Measurements from ENCODE around the gene ZNF8. TPM values are rescaled to one million over a fixed set of nuclear protein-coding genes. Genes with fewer than 3 reads are reported as not detected.

The ZNF8 gene
- polyA plus RNA-seq, 12 donors: 4.0 to 7.0 (median 5.6) TPM; not detected in 1

- DNase-seq: peak; percentile 45
These were observed 5.4 kb downstream of the ZNF8 start for GRCh38 chr19:58284199-58284598.

DNA sequence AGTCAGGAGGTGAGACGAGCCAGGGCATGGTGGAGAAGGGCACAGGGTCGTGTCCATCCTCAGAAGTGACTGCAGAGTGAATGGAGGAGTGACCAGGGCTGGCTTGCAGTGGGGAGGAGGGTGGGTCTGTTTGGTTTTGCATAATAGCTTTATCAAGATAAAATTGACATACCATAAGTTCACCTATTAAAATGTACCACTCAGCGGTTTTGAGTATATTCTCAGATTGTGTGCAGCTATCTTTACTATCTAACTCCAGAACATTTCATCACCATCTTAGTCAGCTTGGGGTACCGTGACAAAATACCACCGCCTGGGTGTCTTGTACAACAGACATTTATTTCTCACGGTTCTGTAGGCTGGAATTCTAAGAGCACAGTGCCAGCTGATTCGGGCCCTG lies 13.2 kb downstream of the ZNF8 start:
- no peak for DNase-seq

- no peak for DNase-seq
These were observed 16.1 kb downstream of the ZNF8 start for GRCh38 chr19:58294743-58295374.

DNA sequence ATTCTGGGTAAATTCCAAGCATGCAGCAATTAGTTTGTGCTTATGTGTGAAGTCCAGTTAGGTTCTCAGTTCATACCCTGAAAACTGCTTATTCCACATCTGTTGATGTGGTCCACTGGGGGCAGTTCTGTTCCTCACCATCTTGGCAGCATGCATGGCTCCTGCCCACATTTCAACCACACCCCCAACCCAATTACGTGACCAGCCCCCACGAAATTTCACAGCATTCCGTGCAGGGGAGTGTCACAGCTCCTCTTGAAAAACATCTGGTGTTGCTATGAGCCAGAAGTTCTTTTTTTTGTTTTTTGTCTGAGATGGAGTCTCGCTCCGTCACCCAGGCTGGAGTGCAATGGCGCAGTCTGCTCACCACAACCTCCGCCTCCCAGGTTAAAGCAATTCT lies 17.3 kb downstream of the ZNF8 start:
- no peak for DNase-seq

DNA sequence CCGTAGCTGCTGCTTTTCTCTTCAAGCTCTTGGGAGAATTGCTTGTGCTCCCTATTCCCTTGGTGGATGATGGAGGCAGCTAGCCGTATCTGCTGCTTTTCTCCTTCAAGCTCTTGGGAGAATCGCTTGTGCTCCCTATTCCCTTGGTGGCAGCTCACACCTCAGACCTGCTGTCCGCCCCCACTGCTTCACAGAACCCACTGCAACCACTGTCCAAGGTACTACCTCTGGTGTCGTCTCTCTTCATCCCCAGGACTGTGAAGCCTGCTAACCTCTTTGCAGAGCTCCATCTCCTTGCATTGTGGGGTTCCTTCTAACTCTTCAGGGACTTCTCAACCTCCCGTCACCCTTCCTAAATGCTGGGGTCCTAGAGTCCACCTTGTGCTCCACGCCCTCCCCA lies 21.9 kb downstream of the ZNF8 start:
- DNase-seq: no peak

- DNase-seq: no peak
These were observed 25.5 kb downstream of the ZNF8 start for GRCh38 chr19:58304255-58304654.

GRCh38 chr19:58304748-58305064 lies 26.0 kb downstream of the ZNF8 start:
- DNase-seq: no peak

DNA sequence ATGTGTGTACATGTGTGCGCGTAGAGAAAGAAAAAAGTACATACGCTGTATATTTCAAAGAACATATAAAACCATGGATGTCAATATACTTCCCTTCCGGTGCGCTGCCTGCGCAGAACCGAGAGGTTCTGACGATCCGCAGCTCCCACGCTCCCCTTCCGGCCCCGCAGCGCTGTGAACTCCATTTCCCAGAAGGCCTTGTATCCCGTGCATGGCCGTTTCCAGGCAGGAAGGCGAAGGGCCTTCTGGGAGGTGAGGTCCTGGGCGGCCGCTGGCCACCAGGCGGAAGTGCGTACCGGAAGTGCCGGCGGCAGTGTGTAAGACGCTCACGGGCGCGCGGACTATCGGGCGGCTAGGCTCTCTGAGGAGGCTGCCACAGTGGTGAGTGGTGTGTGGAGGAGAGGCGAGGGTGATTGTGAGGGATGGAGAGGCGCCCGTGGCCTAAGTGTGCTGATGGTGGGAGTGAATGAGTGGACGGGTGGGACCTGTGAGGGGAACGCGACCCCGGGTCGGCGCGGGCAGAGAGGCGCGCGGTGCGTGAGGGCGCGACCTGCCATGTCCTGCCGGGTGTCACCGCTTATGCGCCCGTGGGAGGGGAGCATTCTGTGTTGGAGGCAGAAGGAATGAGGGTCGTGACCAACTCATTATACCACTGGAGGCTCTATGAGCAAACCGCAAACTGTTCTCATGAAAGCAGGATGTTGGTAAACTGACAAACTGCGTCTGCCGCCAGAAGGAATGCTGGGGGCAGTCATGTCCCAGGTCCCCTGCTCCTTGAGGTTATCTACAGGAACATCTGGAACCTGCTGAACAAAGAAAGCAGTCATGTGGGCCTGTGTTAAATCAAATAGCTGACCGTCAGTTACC lies 26.5 kb downstream of the ZNF8 start, which contains the start of gene ERVK3-1:
TSS of gene ERVK3-1 (plus strand) at position 313 of the 867 bp plus-strand sequence. CDS start 6,792 bp downstream, outside the sequence.
- DNase-seq: peak; percentile 96

DNA sequence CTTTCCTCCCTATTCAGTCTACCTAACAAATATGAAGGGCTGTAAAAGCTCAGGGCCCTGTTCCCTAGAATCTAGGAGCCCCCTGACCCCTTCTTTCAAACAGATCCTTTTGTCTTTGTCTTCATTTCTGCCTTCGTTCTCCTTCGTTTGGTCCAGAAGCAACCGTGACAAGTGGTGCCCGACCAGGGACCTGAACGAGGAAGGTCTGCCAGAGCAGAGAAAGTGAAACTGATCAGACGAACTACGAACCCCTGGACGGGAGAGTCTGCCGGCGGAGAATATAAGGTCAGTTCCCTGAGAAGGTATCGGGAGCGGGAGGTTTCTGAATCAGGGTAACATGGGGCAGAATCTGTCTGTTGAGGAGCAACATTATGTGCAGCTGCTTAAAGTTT lies 27.2 kb downstream of the ZNF8 start:
- no peak for DNase-seq

DNA sequence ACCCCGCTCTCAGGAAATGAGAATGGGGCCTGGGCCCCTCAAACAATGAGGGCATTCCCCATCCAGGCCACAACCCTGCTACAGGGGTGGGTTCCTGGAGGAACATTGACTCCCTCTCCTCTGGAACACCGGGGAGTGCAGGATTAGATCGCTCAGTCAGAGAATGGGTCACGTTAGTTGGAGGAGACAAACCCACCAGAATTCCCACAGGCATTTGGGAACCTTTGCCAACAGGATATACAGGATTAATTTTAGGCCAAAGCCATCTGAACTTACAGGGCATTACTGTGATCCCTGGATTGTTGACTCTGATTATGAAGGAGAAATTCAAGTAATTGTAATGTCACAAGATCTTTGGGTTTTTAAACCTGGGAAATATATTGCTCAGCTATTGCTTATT lies 29.0 kb downstream of the ZNF8 start:
- DNase-seq: no peak

DNA sequence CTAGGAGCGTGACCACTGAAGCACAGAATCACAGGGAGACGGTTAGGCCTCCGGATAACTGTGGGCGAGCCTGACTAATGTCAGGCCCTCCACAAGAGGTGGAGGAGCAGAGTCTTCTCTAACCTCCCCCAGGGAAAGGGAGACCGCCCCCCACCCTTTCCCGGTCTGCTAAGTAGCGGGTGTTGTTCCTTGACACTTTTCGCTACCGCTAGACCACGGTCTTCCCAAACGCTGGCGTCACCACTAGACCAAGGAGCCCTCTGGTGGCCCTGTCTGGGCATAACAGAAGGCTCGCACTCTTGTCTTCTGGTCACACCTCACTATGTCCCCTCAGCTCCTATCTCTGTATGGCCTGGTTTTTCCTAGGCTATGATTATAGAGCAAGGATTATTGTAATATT lies 31.9 kb downstream of the ZNF8 start:
- peak; percentile 7 for DNase-seq

GRCh38 chr19:58311345-58311865 lies 32.6 kb downstream of the ZNF8 start:
- DNase-seq: no peak

DNA sequence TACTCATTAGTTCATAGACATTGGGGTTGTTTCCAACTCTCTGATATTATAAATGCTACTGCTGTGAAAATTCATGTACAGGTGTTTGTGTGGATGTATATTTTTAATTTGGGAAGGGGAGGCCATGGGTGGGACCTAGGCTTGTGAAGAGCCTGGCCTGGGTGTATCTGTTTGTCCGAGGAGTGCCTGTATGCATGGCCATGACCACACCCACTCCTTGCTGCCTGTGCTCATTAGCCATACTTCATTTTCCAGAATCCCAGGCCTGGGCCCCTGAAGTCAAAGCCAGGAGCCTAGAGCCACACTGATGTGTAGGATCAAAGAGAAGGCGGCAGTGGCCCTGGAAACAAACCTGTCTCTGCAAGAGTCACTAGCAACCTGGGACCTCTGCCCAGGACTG lies 36.8 kb downstream of the ZNF8 start:
- no peak for DNase-seq

DNA sequence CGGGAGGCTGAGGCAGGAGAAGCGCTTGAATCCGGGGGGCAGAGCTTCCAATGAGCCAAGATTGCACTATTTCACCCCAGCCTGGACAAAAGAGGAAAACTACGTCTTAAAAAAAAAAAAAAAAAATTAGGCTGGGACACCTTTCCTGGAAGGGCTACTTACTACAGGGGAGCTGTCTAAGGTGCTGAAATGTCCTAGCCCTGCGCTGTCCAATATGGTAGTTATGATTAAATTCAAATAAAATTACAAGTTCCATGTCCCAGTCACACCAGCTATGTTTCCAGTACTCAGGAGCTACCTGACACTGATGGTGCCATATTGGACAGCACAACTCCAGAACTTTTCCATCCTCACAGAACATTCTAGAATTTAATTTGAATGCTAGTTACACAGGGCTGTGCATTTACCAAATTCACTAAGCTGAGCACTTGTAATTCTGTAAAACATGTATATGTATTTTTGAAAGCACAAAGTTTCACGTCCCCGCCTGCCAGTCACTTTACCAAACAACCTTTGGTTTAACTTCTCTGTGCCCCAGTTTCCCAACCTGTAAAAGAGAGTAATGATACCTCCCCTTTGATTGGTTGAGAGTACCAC lies 38.8 kb downstream of the ZNF8 start:
- DNase-seq: peak; percentile 35

DNA sequence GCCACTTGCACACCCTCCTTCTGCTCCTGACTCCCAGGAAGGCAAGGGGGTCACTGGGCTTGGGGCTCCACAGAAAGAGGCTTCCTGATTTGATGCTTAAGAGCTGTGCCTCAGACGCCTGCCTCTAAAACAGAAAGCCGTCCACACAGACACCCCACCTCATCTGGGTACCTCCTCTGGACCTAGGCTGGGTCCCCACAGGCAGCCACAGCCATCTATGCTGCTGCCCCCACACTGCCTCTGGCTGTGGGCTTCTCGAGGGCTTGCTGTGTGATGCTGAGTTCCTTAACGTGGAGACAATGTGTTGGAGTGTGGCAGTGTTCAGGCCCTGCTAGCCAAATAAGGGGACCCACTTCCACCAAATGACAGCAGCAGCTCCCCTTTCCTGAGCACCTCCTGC lies 39.5 kb downstream of the ZNF8 start:
- DNase-seq: no peak

GRCh38 chr19:58319241-58319640 lies 40.5 kb downstream of the ZNF8 start:
- DNase-seq: no peak

- no peak for DNase-seq
These were observed 46.7 kb downstream of the ZNF8 start for GRCh38 chr19:58325311-58326022.

DNA sequence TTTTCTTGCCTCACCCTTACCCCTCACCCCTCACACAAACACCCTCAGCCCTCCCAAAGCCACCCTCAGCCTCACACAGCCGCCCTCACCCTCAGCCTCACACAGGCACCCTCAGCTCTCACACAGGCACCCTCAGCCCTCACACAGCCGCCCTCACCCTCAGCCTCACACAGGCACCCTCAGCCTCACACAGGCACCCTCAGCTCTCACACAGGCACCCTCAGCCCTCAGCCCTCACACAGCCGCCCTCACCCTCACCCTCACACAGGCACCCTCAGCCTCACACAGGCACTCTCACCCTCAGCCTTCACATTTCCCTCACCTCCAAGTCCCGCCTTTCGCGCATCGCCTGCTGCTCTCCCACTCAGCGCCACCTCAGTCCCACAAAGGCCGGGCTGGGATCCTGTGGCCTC lies 47.8 kb downstream of the ZNF8 start:
- DNase-seq: no peak

DNA sequence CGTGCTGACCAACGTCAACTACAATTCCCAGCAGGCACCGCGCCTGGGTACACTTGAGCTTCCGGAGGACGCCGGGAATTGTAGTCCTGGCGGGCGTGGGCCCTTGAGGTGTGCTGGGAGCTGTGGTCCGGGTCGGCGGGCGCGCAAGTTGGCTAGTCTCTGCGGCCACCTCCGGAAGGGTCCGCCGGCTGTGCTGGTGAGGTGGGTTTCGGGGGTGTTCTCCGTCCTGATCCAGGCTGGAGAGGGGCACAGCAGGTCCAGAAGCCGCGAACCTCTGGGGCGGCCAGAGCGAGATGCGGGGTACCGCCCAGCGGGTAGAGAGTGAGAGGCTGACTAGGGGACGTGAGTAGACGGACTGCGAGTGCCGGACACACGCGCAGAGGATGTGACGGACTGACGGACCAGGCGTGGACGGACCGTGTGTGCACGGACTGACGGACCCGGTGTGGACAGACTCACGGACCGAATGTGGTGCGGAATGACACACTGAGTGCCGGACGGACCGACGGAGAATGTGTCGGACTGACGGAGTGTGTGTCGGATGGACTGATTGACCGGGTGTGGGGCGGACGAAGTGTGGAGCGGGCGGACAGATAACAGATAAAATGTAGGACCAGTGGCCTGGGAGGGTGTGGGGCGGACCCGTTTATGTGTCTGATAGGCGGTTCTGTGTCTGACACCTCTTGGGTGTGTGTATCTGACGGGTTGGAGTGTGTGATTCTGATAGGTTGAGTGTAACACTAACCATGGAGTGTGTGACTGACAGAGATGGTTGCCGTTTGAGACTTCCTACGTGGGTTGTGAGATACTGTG lies 48.4 kb downstream of the ZNF8 start, which contains the start of gene ZSCAN22:
TSS of gene ZSCAN22 (plus strand) at position 81 of the 813 bp plus-strand sequence. CDS start 7,809 bp downstream, outside the sequence.
- peak; percentile 98 for DNase-seq

DNA sequence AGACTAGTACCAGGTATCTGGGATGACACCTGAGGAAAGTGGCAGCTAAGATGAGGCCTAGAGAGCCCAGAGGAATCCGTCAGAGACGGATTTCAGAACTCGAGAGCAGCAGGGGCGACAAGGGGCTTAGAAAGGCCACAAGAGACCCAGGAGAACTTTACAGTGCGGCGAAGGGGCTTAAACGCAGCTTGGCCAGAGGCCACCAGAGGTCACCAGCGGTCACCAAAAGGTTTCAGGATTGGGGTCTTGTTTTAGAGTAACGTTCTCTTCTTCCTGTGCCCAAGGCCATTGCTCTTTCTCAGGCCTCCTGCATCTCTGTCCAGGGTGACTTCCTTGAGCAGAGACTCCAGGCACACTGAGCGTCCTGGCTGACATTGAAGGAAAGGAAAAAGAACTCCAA lies 50.2 kb downstream of the ZNF8 start:
- DNase-seq: no peak

DNA sequence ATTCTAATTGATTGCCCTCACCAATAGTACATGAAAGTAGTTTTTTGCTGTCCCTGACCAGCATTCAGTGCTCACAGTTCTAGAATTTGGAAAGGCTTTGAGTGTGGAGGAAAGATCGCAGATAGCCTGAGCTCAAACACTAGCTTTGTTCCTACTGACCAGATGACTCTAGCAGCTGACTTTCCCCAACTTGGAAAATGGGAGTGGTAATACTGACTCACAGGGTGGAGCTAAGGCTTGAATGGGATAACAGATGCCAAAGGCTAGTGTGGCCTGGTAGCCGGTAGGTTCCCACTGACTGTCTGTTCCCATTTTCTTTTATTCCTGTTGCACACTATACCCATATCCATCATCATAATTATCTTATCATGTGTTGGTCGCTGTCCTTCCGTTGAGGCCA lies 51.7 kb downstream of the ZNF8 start:
- peak; percentile 20 for DNase-seq

All from muscle of arm (tissue), 12 donors.